Gastrocnemius medialis (tissue), 4 donors: ENCODE measurements around the gene KRT80.

ENCODE experiments used
- POLR2A ChIP-seq, 2 donors: fragments of 450-650 bp; IDR thresholded peaks; one replicate each; pipeline ENCODE4 v1.6.1; 2017; ENCODE audit warnings: antibody characterized with exemption in 2 of 2, mild to moderate bottlenecking in 2 of 2, moderate library complexity in 2 of 2
- TF ChIP-seq, protein P1 (sequence below), 5 experiments: fragments of 450-650 bp in 3 of 5; fragments of 200-600 bp in 2 of 5; sonication (generic) in 2 of 5; IDR thresholded peaks in 4 of 5; conservative IDR thresholded peaks in 1 of 5; 1 replicate in 4 of 5; 2 replicates in 1 of 5; pipeline ENCODE4 v1.5.1; 2016 to 2019; ENCODE audit warnings: antibody characterized with exemption in 5 of 5, mild to moderate bottlenecking in 3 of 5, moderate library complexity in 3 of 5

DNA sequence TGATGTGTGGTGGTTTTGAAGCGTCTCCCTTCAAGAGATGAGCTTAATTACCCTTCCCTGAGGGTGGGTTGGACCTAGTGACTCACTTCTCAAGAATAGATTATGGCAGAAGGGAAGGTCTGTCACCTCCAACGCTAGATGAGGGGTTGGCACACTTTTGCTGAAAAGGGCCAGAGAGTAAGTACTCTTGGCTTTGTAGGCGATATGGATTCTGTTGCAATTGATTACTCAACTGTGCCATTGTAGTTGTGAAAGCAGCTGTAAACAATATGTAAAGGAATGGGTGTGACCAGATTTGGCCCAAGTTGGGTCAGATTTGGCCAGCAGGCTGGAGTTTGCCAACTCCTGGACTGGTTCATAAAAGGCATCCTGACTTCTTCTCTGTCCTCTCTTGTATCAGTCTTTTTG, 59.1 kb downstream of the KRT80 start:
- TF ChIP-seq, protein P1, sequence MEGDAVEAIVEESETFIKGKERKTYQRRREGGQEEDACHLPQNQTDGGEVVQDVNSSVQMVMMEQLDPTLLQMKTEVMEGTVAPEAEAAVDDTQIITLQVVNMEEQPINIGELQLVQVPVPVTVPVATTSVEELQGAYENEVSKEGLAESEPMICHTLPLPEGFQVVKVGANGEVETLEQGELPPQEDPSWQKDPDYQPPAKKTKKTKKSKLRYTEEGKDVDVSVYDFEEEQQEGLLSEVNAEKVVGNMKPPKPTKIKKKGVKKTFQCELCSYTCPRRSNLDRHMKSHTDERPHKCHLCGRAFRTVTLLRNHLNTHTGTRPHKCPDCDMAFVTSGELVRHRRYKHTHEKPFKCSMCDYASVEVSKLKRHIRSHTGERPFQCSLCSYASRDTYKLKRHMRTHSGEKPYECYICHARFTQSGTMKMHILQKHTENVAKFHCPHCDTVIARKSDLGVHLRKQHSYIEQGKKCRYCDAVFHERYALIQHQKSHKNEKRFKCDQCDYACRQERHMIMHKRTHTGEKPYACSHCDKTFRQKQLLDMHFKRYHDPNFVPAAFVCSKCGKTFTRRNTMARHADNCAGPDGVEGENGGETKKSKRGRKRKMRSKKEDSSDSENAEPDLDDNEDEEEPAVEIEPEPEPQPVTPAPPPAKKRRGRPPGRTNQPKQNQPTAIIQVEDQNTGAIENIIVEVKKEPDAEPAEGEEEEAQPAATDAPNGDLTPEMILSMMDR (IDR thresholded peaks at IDR 0.05 in 4 of 5, conservative IDR thresholded peaks at IDR 0.05 in 1 of 5), result no peak
- TF ChIP-seq POLR2A (IDR thresholded peaks at IDR 0.05), result no peak
